ENCODE results near the gene IGSF21.

- no peak for TF ChIP-seq CTCF (IDR thresholded peaks at IDR 0.05)
- no peak for TF ChIP-seq POLR2AphosphoS5 (IDR thresholded peaks at IDR 0.05; ENCODE audit: insufficient read depth in 1 of 2, low read depth in 1 of 2)
- no peak for TF ChIP-seq POLR2A (IDR thresholded peaks at IDR 0.05)
Observed at GRCh38 chr1:18244762-18245161, 137.2 kb downstream of the IGSF21 start.

Data from vagina (tissue), 2 donors.